C4-2B (cell line): ENCODE results near the gene SBK3.

ENCODE experiments used
- H3K27ac ChIP-seq: fragments of 450-650 bp; 2 replicates; pipeline ENCODE4 v1.5.1; 2017
- ZFX ChIP-seq: fragments of 450-650 bp; IDR thresholded peaks from 2 replicates; pipeline ENCODE4 v1.6.1; 2017
- TF ChIP-seq, protein P1 (sequence below): fragments of 450-650 bp; conservative IDR thresholded peaks from 2 replicates; pipeline ENCODE4 v1.5.1; 2017; ENCODE audit warnings: mild to moderate bottlenecking

SBK3 gene

GRCh38 chr19:55528030-55528803, 17.1 kb downstream of the SBK3 start:
- TF ChIP-seq, protein P1, sequence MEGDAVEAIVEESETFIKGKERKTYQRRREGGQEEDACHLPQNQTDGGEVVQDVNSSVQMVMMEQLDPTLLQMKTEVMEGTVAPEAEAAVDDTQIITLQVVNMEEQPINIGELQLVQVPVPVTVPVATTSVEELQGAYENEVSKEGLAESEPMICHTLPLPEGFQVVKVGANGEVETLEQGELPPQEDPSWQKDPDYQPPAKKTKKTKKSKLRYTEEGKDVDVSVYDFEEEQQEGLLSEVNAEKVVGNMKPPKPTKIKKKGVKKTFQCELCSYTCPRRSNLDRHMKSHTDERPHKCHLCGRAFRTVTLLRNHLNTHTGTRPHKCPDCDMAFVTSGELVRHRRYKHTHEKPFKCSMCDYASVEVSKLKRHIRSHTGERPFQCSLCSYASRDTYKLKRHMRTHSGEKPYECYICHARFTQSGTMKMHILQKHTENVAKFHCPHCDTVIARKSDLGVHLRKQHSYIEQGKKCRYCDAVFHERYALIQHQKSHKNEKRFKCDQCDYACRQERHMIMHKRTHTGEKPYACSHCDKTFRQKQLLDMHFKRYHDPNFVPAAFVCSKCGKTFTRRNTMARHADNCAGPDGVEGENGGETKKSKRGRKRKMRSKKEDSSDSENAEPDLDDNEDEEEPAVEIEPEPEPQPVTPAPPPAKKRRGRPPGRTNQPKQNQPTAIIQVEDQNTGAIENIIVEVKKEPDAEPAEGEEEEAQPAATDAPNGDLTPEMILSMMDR: no peak
- no peak for TF ChIP-seq ZFX
- H3K27ac ChIP-seq: no peak overlapping the region

DNA sequence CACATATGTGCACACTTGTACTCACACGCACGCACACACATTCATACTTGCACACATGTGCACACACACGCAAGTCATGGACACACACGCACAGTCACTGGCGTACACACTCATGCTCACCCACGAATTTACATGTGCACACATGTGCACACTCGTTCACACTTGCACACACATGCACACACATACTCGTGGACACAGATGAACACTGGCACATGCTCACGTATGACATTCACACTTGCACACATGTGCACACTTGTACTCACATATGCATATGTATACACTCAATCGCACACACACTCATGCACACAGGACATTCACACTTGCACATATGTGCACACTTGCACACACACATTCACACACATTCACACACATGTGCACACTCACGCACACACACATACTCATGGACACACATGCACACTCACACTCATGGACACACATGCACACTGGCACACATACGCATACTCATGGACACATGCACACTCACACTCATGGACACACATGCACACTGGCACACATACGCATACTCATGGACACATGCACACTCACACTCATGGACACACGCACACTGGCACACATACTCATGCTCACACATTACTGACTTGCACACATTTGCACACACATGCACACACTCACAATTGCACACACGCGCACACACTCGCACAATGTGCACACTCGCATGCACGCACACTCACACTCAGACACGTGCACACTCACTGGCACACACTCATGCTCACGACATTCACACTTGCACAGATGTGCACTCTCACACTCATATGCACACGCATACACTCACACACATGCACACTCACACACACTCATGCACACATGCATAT, 17.9 kb downstream of the SBK3 start:
- TF ChIP-seq ZFX: no peak
- TF ChIP-seq, protein P1: no peak
- no peak overlapping the region for H3K27ac ChIP-seq

GRCh38 chr19:55526216-55527196, 18.8 kb downstream of the SBK3 start:
- no peak overlapping the region for H3K27ac ChIP-seq
- TF ChIP-seq, protein P1: no peak
- TF ChIP-seq ZFX: no peak

- H3K27ac ChIP-seq: no peak overlapping the region
- no peak for TF ChIP-seq ZFX
- TF ChIP-seq, protein P1: no peak
These were observed 19.8 kb downstream of the SBK3 start for GRCh38 chr19:55525289-55526101.

DNA sequence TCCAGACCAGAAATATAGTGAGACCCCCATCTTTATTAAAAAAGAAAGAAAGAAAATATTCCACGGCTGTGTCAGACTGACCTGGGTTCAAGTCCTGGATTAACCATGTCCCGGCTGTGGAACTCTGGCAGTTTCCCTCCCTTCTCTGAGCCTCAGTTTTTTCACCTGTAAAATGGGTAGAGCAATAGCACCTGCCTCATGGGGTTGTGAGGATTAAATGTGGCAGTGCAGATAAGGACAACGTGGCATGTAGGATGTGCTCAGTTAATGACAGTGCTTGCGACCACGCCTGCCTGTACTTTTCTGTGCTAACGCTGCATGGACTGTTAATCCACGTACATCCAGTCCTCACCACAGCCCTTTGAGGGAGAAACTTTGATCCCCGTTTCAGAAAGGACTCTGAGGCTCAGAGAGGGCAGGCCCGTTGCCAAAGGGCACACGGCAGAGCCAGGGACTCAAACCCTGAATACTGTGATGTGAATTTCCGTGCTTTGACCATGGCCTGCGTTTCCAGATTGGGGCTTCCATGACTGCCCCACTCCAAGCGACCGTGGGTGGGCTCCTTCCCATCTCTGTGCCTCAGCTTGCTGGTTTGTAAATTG, 24.6 kb downstream of the SBK3 start:
- no peak overlapping the region for H3K27ac ChIP-seq
- no peak for TF ChIP-seq ZFX
- TF ChIP-seq, protein P1: no peak
